NCI-H524 (cell line): ENCODE data around the gene SPRING1.

Experiments used
- DNase-seq, 2 experiments: peaks; one replicate each; lab custom pipeline; 2025; lab: John Stamatoyannopoulos, UW

SPRING1 gene

GRCh38 chr12:116739381-116739887, 1.6 kb upstream of the SPRING1 start:
- no peak for DNase-seq

DNA sequence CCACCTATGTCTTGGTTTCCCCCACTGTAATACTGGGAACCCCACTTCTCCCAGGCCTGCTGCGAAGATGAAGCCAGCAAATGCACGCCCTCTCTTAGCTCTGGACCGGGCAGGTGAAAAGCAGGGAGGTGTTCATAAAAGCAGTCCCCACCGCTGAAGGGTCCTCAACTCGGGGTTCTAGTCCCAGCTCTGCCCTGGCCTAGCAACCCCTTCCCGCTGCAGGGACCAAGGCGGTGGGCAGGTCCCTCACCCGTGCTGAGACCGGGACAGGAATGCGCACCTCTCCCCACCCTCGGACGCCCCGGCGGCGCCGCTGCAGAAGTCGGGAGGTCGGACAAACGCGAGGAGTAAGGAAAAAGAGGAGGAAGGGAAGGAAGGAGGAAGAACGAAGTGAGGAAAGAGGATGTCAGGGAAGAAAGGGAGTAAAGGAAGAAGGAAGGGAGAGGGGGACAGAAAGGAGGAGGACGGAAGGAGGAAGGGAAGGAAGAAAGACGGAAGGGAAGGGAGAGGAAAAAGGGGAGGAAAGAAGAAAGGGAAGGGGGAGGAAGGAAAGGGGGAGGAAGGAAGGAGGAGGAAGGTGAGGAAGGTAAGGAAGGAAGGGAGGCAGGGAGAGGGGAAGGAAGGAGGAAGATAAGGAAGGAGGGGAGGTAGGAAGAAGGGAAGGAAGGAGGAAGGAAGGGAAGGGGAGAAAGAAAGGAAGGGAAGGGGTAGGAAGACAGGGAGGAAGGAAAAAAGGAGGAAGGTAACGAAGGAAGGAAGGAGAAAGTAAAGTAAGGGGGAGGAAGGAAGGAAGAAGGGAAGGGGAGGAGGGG, 701 bp downstream of the SPRING1 start:
- no peak for DNase-seq

- no peak for DNase-seq
Measured at GRCh38 chr12:116735951-116736599, 1.8 kb downstream of the SPRING1 start.

- DNase-seq, result no peak
Measured at GRCh38 chr12:116735084-116735483, 2.8 kb downstream of the SPRING1 start.

GRCh38 chr12:116734156-116734768, 3.6 kb downstream of the SPRING1 start:
- DNase-seq, result no peak

GRCh38 chr12:116731801-116732200, 6.1 kb downstream of the SPRING1 start:
- no peak for DNase-seq

GRCh38 chr12:116727891-116728290, 10.0 kb downstream of the SPRING1 start:
- DNase-seq, result peak in 1 of 2 experiments; percentile 53

DNA sequence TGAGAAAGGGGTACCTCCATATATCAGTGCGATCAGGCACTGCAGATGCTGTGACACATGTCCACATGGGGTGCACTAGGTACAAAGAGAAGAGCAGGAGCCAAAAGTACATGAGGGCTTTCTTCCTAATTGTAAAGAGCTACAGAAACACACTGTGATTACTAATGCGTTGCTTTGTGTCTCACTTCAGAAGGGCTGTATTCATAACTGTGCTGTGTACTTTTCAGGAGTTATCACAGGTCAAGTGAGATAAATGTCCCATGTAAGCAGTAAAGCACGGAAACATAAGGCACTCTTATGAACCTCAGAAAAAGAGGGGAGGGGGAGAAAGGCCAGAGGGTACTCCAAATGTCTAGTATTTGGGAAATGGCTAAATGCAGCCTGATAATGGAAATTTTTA, 10.6 kb downstream of the SPRING1 start:
- no peak for DNase-seq

DNA sequence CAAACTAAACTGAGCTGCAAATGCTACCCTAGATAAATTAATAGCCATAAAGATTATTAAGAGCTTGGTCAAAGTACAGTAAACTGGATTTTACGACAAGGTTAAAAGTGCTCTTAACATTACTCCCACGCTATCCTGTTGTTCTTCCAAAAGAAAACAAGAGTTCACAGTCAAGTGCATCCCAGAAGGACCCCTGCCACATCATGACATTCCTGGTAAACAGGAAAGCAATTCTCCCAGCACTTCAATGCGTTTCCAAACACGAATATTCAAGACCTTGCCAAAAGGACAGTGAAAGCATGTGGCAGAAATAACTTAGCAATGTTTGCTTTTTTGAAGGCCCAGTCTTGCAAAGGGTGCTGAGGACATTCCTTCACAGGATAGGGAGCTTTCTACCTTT, 11.2 kb downstream of the SPRING1 start:
- DNase-seq, result no peak

- no peak for DNase-seq
Measured at GRCh38 chr12:116722245-116722644, 15.6 kb downstream of the SPRING1 start.

DNA sequence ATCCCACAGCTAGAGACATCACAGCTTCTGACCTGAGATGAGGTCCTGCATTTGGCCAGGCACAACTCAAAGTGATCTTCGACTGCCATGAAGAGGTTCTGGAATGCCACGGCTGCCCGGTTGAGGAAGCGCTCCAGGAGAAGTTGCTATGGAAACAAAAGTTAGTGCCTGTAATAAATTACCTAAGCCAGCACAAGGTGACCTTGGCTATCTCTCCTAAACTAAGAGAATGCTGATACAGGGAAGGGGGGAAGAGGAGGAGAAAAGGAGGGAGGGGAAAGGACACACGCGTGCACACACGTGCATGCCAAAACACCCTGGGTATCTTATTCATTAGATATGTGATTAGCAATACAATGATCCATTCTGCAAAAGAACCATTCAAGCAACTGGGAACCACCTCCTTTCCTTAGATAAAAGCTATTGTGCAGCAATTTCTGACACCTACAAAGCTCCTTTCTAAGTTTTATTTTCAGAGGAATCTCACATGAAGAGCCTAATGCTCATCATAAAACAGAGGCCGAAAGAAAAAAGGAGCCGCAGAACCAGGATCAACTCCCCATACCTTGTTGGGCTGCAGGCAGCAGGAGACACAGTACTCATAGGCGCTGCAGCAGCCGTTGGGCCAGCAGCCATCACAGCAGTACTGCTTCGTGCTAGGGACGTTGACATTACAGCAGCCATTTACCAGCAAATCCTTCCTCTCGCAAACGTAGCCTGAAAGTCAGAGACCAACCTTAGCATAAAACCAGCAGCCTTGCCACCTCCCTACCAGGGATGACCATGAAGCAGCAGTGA, 17.9 kb downstream of the SPRING1 start:
- no peak for DNase-seq

DNA sequence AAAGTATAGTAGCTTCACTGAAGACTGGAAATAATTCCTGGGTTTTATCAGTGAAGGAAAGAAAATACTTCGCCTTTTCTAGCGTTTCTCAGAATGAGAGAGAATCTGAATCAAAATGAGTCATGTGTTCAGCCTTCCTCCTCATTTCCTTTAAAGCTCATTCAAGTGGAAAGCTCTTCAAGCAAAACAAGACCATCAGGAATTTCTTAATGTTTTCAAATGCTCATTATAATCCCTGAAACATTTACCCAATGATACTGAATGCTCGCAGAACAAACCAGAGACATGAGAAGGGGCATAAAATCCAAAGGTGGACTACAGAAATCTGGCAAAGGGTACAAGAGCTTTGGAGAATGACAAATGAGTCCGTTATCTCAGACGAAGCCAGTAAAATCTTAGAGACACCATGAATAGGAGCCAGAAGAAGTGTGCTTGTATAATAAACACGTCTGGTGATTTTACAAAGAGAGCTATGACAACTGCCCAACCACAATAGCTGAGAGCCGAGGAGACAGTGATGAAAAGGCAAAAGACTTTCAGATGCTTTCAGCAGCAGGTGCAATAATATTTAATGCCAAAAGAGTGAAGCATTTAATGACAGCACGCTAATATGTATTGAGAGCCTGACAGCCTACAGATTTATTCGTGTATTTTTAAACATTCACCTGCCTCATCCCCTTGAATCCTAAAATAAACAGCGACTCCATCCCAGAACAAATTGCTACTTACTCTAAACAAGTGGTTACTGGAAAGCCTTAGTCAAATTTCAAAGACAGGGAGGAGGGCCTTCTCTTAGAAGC, 19.0 kb downstream of the SPRING1 start:
- DNase-seq, result no peak

- no peak for DNase-seq
Measured at GRCh38 chr12:116717466-116718437, 20.1 kb downstream of the SPRING1 start.

GRCh38 chr12:116714175-116714574, 23.7 kb downstream of the SPRING1 start:
- no peak for DNase-seq

- DNase-seq, result no peak
Measured at GRCh38 chr12:116713527-116713926, 24.3 kb downstream of the SPRING1 start.

DNA sequence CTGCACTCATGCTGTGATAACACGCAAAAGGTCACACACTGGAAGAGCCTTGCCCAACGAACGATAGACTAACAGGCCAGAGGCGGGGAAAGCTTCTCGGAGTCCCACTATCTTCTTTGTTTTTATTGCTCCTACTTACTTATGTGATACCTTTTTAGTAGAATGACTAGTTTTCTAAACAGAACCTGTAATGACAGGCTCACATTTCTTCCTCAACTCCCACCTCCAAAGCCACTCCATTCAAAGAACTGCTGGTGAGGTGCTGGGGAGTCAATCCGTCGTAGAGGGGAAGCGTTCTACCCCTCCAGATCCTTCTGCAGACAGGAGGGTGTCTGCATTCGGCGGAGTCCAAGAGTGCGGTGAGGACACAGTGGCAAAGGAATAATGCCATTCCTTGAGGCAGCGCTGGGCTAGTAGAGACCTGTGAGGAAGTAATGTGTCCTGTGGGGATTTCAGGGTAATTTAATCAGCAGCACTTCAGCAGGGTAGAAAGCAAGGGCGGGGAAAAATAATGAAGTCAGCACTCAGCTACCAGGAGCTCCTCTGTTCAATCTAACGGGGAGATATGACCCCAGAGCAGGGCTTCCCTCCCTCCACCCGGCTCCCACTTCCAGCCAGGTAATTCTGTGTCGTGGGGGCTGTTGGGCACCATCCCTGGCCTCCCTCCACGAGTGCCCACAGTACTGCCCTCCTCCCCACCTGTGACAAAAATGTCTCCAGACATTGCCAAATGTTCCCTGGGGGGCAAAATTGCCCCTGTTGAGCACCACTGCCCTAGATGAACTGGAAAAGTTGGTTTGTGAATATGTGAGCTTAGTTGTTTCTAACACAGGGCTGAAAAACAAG, 25.2 kb downstream of the SPRING1 start:
- DNase-seq, result no peak

GRCh38 chr12:116710370-116711150, 27.3 kb downstream of the SPRING1 start:
- no peak for DNase-seq

DNA sequence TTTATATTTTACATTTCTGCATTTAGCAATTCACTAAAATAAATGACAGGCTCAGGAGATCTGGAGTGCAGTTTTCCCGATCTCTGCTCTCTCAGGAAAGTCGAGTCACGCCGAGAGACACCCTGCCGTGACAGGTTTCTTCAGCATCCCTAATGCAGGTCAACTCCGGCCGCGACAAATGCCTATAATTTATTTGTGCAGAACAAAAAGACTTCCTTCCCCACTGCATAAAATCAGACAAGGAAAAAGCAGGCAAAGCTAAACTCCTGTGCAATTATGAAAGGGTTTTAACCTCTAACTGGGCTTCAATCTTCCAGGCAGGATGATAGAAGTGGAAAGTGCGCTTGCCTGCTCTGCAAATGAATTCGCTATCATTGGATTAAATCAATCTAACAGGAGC, 28.1 kb downstream of the SPRING1 start:
- DNase-seq, result no peak
